Sigmoid colon (tissue), 7 donors: ENCODE measurements around the gene GADD45GIP1. TPM values are rescaled to one million over a fixed set of nuclear protein-coding genes. Genes with fewer than 3 reads are reported as not detected.

Experiments used
- DNase-seq: peaks from one replicate; pipeline ENCODE4 v3.0.0-alpha.2; 2019
- H3K27ac ChIP-seq, 4 donors: fragments of 200-600 bp; sonication (generic); one replicate each; pipeline ENCODE4 v1.5.1; 2016 to 2019; ENCODE audit warnings: mild to moderate bottlenecking in 1 of 4
- H3K27me3 ChIP-seq, 3 donors: fragments of 200-600 bp; sonication (generic); one replicate each; pipeline ENCODE4 v1.5.1; 2019; ENCODE audit warnings: mild to moderate bottlenecking in 1 of 3
- H3K36me3 ChIP-seq, 4 donors: fragments of 200-600 bp; sonication (generic); one replicate each; pipeline ENCODE4 v1.5.1; 2016 to 2019
- H3K4me1 ChIP-seq, 4 donors: fragments of 200-600 bp; sonication (generic); one replicate each; pipeline ENCODE4 v1.5.1; 2017 to 2019
- H3K4me3 ChIP-seq, 4 donors: fragments of 200-600 bp; sonication (generic); one replicate each; pipeline ENCODE4 v1.5.1; 2017 to 2019; ENCODE audit warnings: mild to moderate bottlenecking in 2 of 4, moderate library complexity in 1 of 4
- H3K9me3 ChIP-seq, 4 donors: fragments of 200-600 bp in 3 of 4; sonication (generic) in 3 of 4; one replicate each; pipeline versions ENCODE4 v1.5.1 to v1.6.1; 2013 to 2019
- EP300 ChIP-seq, 4 donors: sonication (generic); formaldehyde crosslinking; IDR thresholded peaks; one replicate each; pipeline ENCODE4 v1.6.1; 2017; ENCODE audit warnings: antibody characterized with exemption in 4 of 4
- POLR2A ChIP-seq, 2 donors: fragments of 450-650 bp; IDR thresholded peaks; one replicate each; pipeline ENCODE4 v1.6.1; 2016; ENCODE audit warnings: antibody characterized with exemption in 2 of 2, mild to moderate bottlenecking in 2 of 2, moderate library complexity in 2 of 2
- POLR2AphosphoS5 ChIP-seq, 4 donors: sonication (generic); formaldehyde crosslinking; IDR thresholded peaks; one replicate each; pipeline ENCODE4 v1.6.1; 2017; ENCODE audit warnings: antibody characterized with exemption in 4 of 4
- WGBS, 2 donors: extraction: QIAGEN DNeasy Blood & Tissue Kit; methylation state at CpG; one replicate each; pipeline ENCODE4 v1.1.7; 2013; 5-methylcytosine and 5-hydroxymethylcytosine counted together
- intact Hi-C: fragments of 100-400 bp; cut with DNase I; formaldehyde crosslinking; loops from one replicate; pipeline ENCODE4 v1.15.1; 2023
- polyA plus RNA-seq, 3 donors: library from polyadenylated mRNA; stranded (reverse); fragments of 200-250 nt; gene quantifications; one replicate each; pipeline ENCODE4 v1.2.3, GENCODE V29; 2013
- total RNA-seq, 4 donors: library from RNA; depleted of rRNA; stranded (reverse); fragments of >200 nt; gene quantifications; one replicate each; pipeline ENCODE4 v1.1.0, GENCODE V29; 2016
- TF ChIP-seq, protein P1 (sequence below), 4 experiments: fragments of 450-650 bp in 3 of 4; fragments of 200-600 bp in 1 of 4; IDR thresholded peaks; one replicate each; pipeline ENCODE4 v1.5.1; 2016 to 2019; ENCODE audit warnings: antibody characterized with exemption in 4 of 4, mild to moderate bottlenecking in 3 of 4, moderate library complexity in 2 of 4
- donor health status: healthy with polysubstance abuse.
- donor health status: Bipolar disorder and iron deficiency.
- donor health status: healthy.

The GADD45GIP1 gene
- total and polyA plus RNA-seq, 7 donors: 23.6 to 65.8 (median 36.0) TPM

DNA sequence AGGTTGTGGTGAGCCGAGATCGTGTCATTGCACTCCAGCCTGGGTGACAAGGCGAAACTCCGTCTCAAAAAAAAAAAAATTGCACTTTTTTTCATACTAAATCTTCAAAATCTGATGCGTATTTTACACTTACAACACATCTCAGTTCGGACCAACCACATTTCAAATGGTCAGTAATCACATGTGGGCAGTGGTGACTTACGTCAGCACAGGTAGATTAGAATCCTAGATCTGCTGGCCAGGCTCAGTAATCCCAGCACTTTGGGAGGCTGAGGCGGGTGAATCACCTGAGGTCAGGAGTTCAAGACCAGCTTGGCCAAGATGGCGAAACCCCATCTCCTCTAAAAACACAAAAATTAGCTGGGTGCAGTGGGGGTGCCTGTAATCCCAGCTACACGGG, 22.0 kb downstream of the GADD45GIP1 start:
- DNase-seq: no peak
- Histone ChIP-seq H3K27ac (no peak overlapping the region), H3K9me3 (no peaks in the 10 kb centered on the region), H3K27me3 (no peaks in the 10 kb centered on the region), H3K4me1 (peaks cover 0 to 41% (median 32%) of the 10 kb centered on the region in 4 donors), H3K36me3 (peaks cover 2 to 16% (median 7%) of the 10 kb centered on the region in 4 donors), H3K4me3 (no peak overlapping the region)
- intact Hi-C loops: no loop called here
- 94 to 95% methylated on average over 10 of the region's 10 CpGs for WGBS, 2 donors
- TF ChIP-seq EP300 (IDR thresholded peaks at IDR 0.05) (no peak), POLR2AphosphoS5 (IDR thresholded peaks at IDR 0.05) (no peak)

DNA sequence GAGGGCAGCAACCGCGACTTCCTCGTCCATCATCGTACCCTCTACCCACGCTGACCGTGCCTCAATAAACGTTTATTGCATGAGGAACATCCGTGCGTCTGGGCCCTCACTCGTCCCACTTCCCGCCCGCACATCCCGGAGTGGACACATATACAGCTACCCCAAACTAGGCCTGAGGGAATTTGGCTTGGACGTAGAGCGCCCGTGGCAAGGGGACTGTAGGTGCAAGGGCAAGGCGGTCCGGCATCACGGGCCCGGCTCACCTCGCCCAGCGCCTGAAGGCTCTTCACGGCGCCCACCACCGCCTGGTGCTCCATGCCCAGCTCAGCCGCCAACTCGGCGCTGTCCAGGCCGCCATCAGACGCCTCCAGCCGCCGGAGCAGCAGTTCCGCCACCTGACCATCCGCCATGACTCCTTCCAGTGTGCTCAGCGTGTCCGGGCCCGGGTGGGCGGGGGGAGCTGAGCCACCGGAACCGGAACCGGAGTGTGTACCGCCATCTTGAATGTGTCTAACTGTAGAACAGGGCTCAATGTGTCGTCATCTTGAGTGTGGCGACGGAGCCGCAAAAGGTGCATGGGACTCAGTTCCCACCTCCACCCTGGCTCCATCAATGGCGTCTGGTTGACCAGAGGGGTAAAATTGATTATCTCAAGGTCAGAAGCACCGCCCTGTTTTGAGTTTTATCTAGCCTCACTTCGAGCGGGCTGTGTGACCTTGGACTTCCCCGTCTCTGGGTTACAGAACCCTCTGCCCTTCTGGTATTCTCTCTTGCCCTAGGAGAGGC, 23.5 kb downstream of the GADD45GIP1 start, which contains the start of gene FARSA:
Gene FARSA (minus strand): TSS at position 425 of the 786 bp plus-strand sequence. CDS start 15 bp downstream, at position 410.
- intact Hi-C loops: loop anchor here (5.0 kb wide), 1 partner anchor 41 kb away; the partner anchor contains the start of gene GCDH

DNA sequence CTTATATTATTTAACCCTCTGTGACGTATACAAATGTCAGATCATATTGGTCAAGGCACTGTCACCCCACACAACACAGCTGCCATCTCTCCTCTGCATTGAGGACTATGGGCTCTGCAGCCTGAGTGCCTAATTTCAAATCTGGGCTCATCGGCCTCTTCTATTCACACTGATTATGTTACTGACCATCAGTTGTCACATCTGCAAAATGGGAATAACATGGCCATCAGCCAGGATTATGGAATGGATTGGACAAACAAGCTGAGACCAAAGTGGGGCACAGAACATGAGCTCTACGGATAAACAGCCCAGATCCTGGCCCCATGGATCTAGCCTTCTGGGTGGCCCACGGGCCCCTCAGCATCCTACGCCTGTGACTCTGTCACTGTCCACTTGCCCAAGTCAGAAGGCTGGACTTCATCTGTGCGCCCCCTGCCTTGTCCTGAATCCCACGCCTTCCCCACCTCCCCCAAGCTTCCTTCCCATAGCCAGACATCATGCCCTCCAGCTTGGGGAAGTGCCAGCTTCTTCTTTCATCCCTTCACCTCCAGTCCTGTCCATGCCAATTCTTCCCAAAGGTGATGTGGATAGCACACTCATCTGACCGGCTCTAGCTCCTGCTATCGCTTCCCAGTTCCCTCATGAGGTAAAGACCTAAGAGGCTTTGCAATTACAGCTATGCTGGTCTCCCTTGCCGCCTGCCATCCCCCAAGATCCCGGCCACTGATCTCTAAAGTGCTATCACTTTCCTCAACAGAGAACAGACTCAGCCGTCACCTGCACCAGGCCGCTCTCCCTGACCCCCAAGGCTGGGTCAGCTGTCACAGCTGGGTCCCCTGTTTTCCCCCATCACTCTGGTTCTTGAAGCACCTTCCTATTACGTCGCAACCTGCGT, 24.4 kb downstream of the GADD45GIP1 start:
- Histone ChIP-seq H3K9me3 (no peaks in the 10 kb centered on the region), H3K27ac (peak overlapping the region; percentile 84 to 89 (median 86)), H3K36me3 (peaks cover 11 to 33% (median 19%) of the 10 kb centered on the region in 4 donors), H3K4me3 (peak overlapping the region; percentile 95 to 97 (median 96)), H3K27me3 (no peaks in the 10 kb centered on the region), H3K4me1 (peaks cover 0 to 27% (median 19%) of the 10 kb centered on the region in 4 donors)
- intact Hi-C loops: loop anchor here (5.0 kb wide), 1 partner anchor 40 kb away; the partner anchor contains the start of gene GCDH
- 31% methylated on average over 16 of the region's 16 CpGs for WGBS, 2 donors
- no peak for DNase-seq
- TF ChIP-seq, protein P1, sequence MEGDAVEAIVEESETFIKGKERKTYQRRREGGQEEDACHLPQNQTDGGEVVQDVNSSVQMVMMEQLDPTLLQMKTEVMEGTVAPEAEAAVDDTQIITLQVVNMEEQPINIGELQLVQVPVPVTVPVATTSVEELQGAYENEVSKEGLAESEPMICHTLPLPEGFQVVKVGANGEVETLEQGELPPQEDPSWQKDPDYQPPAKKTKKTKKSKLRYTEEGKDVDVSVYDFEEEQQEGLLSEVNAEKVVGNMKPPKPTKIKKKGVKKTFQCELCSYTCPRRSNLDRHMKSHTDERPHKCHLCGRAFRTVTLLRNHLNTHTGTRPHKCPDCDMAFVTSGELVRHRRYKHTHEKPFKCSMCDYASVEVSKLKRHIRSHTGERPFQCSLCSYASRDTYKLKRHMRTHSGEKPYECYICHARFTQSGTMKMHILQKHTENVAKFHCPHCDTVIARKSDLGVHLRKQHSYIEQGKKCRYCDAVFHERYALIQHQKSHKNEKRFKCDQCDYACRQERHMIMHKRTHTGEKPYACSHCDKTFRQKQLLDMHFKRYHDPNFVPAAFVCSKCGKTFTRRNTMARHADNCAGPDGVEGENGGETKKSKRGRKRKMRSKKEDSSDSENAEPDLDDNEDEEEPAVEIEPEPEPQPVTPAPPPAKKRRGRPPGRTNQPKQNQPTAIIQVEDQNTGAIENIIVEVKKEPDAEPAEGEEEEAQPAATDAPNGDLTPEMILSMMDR (IDR thresholded peaks at IDR 0.05): no peak
- TF ChIP-seq EP300 (IDR thresholded peaks at IDR 0.05): no peak
- TF ChIP-seq POLR2A (IDR thresholded peaks at IDR 0.05): no peak
- TF ChIP-seq POLR2AphosphoS5 (IDR thresholded peaks at IDR 0.05): no peak

More for the DNA sequence above, 23.5 kb downstream of the GADD45GIP1 start, which contains the start of gene FARSA:
- Histone ChIP-seq H3K27me3 (no peaks in the 10 kb centered on the region), H3K27ac (peak within 1 kb of the TSS; percentile 84 to 89 (median 86)), H3K4me1 (peaks cover 0 to 31% (median 23%) of the 10 kb centered on the region in 4 donors), H3K9me3 (no peaks in the 10 kb centered on the region), H3K36me3 (peaks cover 6 to 24% (median 13%) of the 10 kb centered on the region in 4 donors), H3K4me3 (peak within 1 kb of the TSS; percentile 95 to 97 (median 96))
- 1 to 2% methylated on average over 51 of the region's 51 CpGs for WGBS, 2 donors
- DNase-seq: peak; percentile 96
- TF ChIP-seq POLR2AphosphoS5 (IDR thresholded peaks at IDR 0.05) (peak; percentile 89 to 97 (median 96)), EP300 (IDR thresholded peaks at IDR 0.05) (no peak), POLR2A (IDR thresholded peaks at IDR 0.05) (peak in 1 of 2 donors; percentile 10)

DNA sequence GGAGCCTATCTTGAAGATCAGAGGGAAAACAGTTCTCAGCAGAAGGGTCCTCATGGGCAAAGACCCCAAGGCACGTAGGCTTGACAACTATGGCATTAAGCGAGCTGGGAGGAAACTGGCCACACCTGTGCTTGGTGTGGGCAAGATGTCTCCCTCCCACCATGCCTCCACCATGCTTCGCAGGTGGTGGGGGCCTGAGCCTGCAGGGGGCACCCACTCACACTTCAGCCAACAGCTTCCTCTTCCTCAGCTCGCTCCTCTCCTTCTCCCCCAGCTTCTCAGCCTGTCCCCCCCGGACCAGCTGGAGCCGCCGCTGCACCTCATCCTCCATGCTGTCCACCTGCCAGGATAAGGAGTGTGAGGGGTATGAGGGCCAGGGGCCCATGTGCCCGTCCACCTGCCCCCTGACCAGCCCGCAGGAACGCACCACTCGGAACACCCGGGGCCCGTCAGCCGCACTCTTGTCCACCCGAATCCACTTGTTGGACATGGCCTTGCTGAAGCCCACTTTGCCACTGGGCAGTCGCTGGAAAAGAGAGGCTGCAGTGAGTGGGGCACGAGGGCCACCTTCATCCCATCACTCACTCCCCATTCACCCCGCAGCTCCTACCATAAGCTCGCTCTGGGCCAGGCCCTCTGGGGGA, 26.9 kb downstream of the GADD45GIP1 start:
- TF ChIP-seq POLR2A (IDR thresholded peaks at IDR 0.05) (no peak), EP300 (IDR thresholded peaks at IDR 0.05) (no peak), POLR2AphosphoS5 (IDR thresholded peaks at IDR 0.05) (no peak)
- TF ChIP-seq, protein P1 (IDR thresholded peaks at IDR 0.05): no peak
- WGBS, 2 donors: 93 to 94% methylated on average over 19 of the region's 19 CpGs
- H3K4me3 ChIP-seq: no peak overlapping the region

More for the DNA sequence above, 26.9 kb downstream of the GADD45GIP1 start:
- Histone ChIP-seq H3K27ac (no peak overlapping the region), H3K4me1 (peaks cover 0 to 22% (median 14%) of the 10 kb centered on the region in 4 donors), H3K36me3 (peaks cover 20 to 58% (median 38%) of the 10 kb centered on the region in 4 donors), H3K9me3 (no peaks in the 10 kb centered on the region), H3K27me3 (no peaks in the 10 kb centered on the region)
- intact Hi-C loops: loop anchor here (5.0 kb wide), 1 partner anchor 38 kb away; the partner anchor contains the start of gene GCDH
- DNase-seq: no peak
